DOHH2 (cell line): ENCODE data around the gene MYCBPAP.

ENCODE experiments used
- H3F3A ChIP-seq: fragments of 200-600 bp; sonication (generic), shearing (Covaris generic); 2 replicates; pipeline ENCODE4 v1.6.0; 2016; ENCODE audit warnings: antibody characterized with exemption, mild to moderate bottlenecking; ENCODE audit not compliant: control insufficient read depth, insufficient read depth
- H3K27ac ChIP-seq: fragments of 200-600 bp; sonication (generic); 2 replicates; pipeline ENCODE4 v1.5.1; 2014; ENCODE audit warnings: low read depth, mild to moderate bottlenecking, low read length, moderate library complexity
- H3K27me3 ChIP-seq: fragments of 200-600 bp; sonication (generic); 2 replicates; pipeline ENCODE4 v1.6.1; 2014; ENCODE audit warnings: mild to moderate bottlenecking, low read length, mixed read lengths; ENCODE audit not compliant: control insufficient read depth
- H3K36me3 ChIP-seq: fragments of 200-600 bp; sonication (generic); 2 replicates; pipeline ENCODE4 v1.6.1; 2014; ENCODE audit warnings: mild to moderate bottlenecking, low read length, moderate library complexity, mixed read lengths; ENCODE audit not compliant: control insufficient read depth
- H3K4me1 ChIP-seq: fragments of 200-600 bp; sonication (generic); 2 replicates; pipeline ENCODE4 v1.6.1; 2014; ENCODE audit warnings: mild to moderate bottlenecking, low read length, mixed read lengths; ENCODE audit not compliant: control insufficient read depth
- H3K4me2 ChIP-seq: fragments of 200-600 bp; sonication (generic); 2 replicates; pipeline ENCODE4 v1.6.0; 2014; ENCODE audit warnings: mild to moderate bottlenecking, low read length, moderate library complexity
- H3K4me3 ChIP-seq: fragments of 200-600 bp; sonication (generic); 2 replicates; pipeline ENCODE4 v1.5.1; 2014; ENCODE audit warnings: mild to moderate bottlenecking, low read length, mixed read lengths
- H3K79me2 ChIP-seq: fragments of 200-600 bp; sonication (generic); 2 replicates; pipeline ENCODE4 v1.6.1; 2014; ENCODE audit warnings: mild to moderate bottlenecking, low read length, mixed read lengths; ENCODE audit not compliant: control insufficient read depth
- H3K9me2 ChIP-seq: fragments of 200-600 bp; sonication (generic); replicated peaks from 2 replicates; pipeline ENCODE4 v1.6.1; 2014; ENCODE audit warnings: mild to moderate bottlenecking, low read length, mixed read lengths; ENCODE audit not compliant: control insufficient read depth
- H3K9me3 ChIP-seq: fragments of 200-600 bp; sonication (generic); 2 replicates; pipeline ENCODE4 v1.6.1; 2014; ENCODE audit warnings: antibody characterized with exemption, low read length, mixed read lengths; ENCODE audit not compliant: control insufficient read depth, insufficient read depth
- H4K20me1 ChIP-seq: fragments of 200-600 bp; sonication (generic); 2 replicates; pipeline ENCODE4 v1.6.0; 2014; ENCODE audit warnings: low read depth, mild to moderate bottlenecking, antibody characterized with exemption, low read length, moderate library complexity; ENCODE audit not compliant: control insufficient read depth, insufficient read depth
- EZH2phosphoT487 ChIP-seq: fragments of 200-600 bp; sonication (generic); IDR thresholded peaks from 2 replicates; pipeline ENCODE4 v1.6.1; 2017; ENCODE audit warnings: borderline replicate concordance, mild to moderate bottlenecking, antibody characterized with exemption, low read length, moderate library complexity, mixed read lengths
- TF ChIP-seq, protein P1 (sequence below): fragments of 200-600 bp; sonication (generic); IDR thresholded peaks from one replicate; pipeline ENCODE4 v1.5.1; 2014; ENCODE audit warnings: antibody characterized with exemption, mild to moderate bottlenecking, low read depth, low read length; ENCODE audit not compliant: poor library complexity, severe bottlenecking

The MYCBPAP gene

DNA sequence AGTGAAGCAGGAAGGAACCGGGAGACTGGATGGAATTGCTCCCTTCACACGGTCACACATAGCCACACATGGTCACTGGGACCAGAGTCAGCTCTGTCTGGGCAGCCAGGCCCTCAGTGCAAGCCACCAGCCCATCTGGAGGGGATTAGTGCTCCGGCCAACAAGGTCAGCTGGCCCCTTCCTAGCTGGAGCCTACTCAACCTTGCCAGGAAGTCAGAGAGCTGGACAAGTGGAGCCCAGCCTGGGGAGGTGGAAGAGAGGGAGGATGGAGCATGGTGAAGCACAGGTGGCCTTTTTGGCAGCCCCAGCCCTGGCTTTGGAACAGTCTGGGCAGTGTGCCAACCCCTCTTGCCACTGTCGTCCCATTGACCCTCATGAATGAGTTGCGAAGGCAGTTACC, 48.6 kb downstream of the MYCBPAP start:
- Histone ChIP-seq H3K27ac (no peak overlapping the region), H3K9me3 (no peaks in the 10 kb centered on the region), H3F3A (no peaks in the 10 kb centered on the region), H3K4me2 (no peak overlapping the region), H3K4me3 (no peak overlapping the region), H3K79me2 (no peaks in the 10 kb centered on the region), H3K9me2 (no peaks in the 10 kb centered on the region), H3K27me3 (peaks cover 25% of the 10 kb centered on the region), H3K4me1 (peaks cover 11% of the 10 kb centered on the region), H3K36me3 (no peaks in the 10 kb centered on the region), H4K20me1 (no peaks in the 10 kb centered on the region)
- TF ChIP-seq, protein P1, sequence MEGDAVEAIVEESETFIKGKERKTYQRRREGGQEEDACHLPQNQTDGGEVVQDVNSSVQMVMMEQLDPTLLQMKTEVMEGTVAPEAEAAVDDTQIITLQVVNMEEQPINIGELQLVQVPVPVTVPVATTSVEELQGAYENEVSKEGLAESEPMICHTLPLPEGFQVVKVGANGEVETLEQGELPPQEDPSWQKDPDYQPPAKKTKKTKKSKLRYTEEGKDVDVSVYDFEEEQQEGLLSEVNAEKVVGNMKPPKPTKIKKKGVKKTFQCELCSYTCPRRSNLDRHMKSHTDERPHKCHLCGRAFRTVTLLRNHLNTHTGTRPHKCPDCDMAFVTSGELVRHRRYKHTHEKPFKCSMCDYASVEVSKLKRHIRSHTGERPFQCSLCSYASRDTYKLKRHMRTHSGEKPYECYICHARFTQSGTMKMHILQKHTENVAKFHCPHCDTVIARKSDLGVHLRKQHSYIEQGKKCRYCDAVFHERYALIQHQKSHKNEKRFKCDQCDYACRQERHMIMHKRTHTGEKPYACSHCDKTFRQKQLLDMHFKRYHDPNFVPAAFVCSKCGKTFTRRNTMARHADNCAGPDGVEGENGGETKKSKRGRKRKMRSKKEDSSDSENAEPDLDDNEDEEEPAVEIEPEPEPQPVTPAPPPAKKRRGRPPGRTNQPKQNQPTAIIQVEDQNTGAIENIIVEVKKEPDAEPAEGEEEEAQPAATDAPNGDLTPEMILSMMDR: no peak
- TF ChIP-seq EZH2phosphoT487: no peak

- H3F3A ChIP-seq: no peaks in the 10 kb centered on the region
- no peak overlapping the region for H3K27ac ChIP-seq
- H3K9me3 ChIP-seq: no peaks in the 10 kb centered on the region
- H4K20me1 ChIP-seq: no peaks in the 10 kb centered on the region
- no peak overlapping the region for H3K4me3 ChIP-seq
- H3K36me3 ChIP-seq: no peaks in the 10 kb centered on the region
- TF ChIP-seq EZH2phosphoT487: no peak
- TF ChIP-seq, protein P1: no peak
- no peak overlapping the region for H3K4me2 ChIP-seq
- no peaks in the 10 kb centered on the region for H3K79me2 ChIP-seq
- peaks cover 31% of the 10 kb centered on the region for H3K27me3 ChIP-seq
- no peaks in the 10 kb centered on the region for H3K9me2 ChIP-seq
- peaks cover 11% of the 10 kb centered on the region for H3K4me1 ChIP-seq
Observed at GRCh38 chr17:50557630-50558029, 49.4 kb downstream of the MYCBPAP start.

DNA sequence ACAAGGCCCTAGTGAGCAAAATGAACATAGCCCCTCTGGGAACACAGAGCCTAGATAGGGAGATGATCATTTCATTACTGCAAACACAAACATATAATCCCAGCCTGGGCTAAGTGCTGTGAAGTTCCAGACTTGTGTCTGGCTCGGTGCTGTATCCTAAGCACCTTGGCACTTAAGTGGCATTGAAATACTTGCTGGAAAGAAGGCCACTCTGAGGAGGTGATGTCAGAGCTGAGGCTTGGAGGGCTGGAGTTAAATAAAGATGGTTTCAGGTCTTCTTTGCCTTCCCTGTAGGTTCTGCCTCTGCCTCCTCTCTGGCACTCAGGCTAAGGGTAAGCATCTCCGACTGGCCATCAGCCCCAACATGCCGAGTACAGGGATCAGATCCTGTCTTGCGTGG, 49.9 kb downstream of the MYCBPAP start:
- H3K4me1 ChIP-seq: peaks cover 11% of the 10 kb centered on the region
- TF ChIP-seq, protein P1: no peak
- no peak for TF ChIP-seq EZH2phosphoT487
- H3K9me2 ChIP-seq: no peaks in the 10 kb centered on the region
- no peak overlapping the region for H3K27ac ChIP-seq
- no peak overlapping the region for H3K4me3 ChIP-seq
- H3K27me3 ChIP-seq: peaks cover 35% of the 10 kb centered on the region
- H4K20me1 ChIP-seq: no peaks in the 10 kb centered on the region
- no peaks in the 10 kb centered on the region for H3K9me3 ChIP-seq
- H3K4me2 ChIP-seq: no peak overlapping the region
- no peaks in the 10 kb centered on the region for H3K79me2 ChIP-seq
- H3K36me3 ChIP-seq: no peaks in the 10 kb centered on the region
- no peaks in the 10 kb centered on the region for H3F3A ChIP-seq

DNA sequence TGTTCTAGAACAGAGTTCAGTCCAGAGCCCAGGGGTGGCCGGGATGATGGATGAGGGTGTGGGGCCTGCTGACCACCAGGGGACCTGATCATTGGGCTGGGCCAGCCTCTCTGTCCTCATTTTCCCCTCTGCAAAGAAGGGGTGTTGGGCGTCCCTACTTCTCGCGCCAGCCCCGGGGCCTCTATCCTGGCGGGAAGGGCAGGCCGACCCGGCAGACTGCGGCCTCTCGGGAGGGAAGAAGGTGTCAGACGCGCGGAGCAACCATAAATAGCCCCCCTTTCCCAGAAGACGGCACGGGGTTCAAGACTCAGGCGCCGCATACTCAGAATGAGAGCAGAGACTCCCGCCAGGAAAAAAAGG, 50.3 kb downstream of the MYCBPAP start:
- Histone ChIP-seq H3K4me2 (no peak overlapping the region), H3F3A (no peaks in the 10 kb centered on the region), H4K20me1 (no peaks in the 10 kb centered on the region), H3K4me1 (peaks cover 11% of the 10 kb centered on the region), H3K9me2 (no peaks in the 10 kb centered on the region), H3K36me3 (no peaks in the 10 kb centered on the region), H3K79me2 (no peaks in the 10 kb centered on the region), H3K4me3 (no peak overlapping the region), H3K27ac (no peak overlapping the region), H3K9me3 (no peaks in the 10 kb centered on the region), H3K27me3 (peaks cover 40% of the 10 kb centered on the region)
- no peak for TF ChIP-seq EZH2phosphoT487
- TF ChIP-seq, protein P1: no peak
